ENCODE data around the gene PDK2.

The PDK2 gene

GRCh38 chr17:50141026-50141744 lies 46.0 kb downstream of the PDK2 start:
- no peak for TF ChIP-seq Cebpa-rat (IDR thresholded peaks at IDR 0.05)
- peaks cover 86 to 100% (median 100%) of the 10 kb centered on the region in 11 experiments for H4K20me1 ChIP-seq

GRCh38 chr17:50141745-50142110 lies 46.6 kb downstream of the PDK2 start:
- H3K27ac ChIP-seq: peak overlapping the region in 4 of 11 experiments; percentile 16 to 72 (median 58); a peak in 3 of 22 replicates

More at GRCh38 chr17:50141026-50141744, 46.0 kb downstream of the PDK2 start:
- peak overlapping the region in 9 of 11 experiments; percentile 6 to 55 (median 38); a peak in 11 of 22 replicates for H3K9ac ChIP-seq
- H3K4me3 ChIP-seq: peak overlapping the region in 7 of 10 experiments; percentile 14 to 63 (median 47); a peak in 14 of 20 replicates
- H3K9me3 ChIP-seq (replicated peaks in 1 of 11): no peaks in the 10 kb centered on the region
- H3K4me1 ChIP-seq: peaks cover 54 to 80% (median 68%) of the 10 kb centered on the region in 10 experiments
- peak overlapping the region in 7 of 11 experiments; percentile 22 to 72 (median 54); a peak in 13 of 22 replicates for H3K27ac ChIP-seq
- peaks cover 91 to 100% (median 98%) of the 10 kb centered on the region in 11 experiments for H3K36me3 ChIP-seq
- no peaks in the 10 kb centered on the region for H3K27me3 ChIP-seq
- peak overlapping the region; percentile 85 to 99 (median 94) for H3K4me2 ChIP-seq

GRCh38 chr17:50143461-50144176 lies 48.5 kb downstream of the PDK2 start:
- peaks cover 94 to 100% (median 97%) of the 10 kb centered on the region in 11 experiments for H4K20me1 ChIP-seq
- H3K27me3 ChIP-seq: no peaks in the 10 kb centered on the region
- peaks cover 71 to 87% (median 81%) of the 10 kb centered on the region in 10 experiments for H3K4me1 ChIP-seq
- peak overlapping the region in 1 of 10 experiments; percentile 99; a peak in 1 of 20 replicates for H3K4me3 ChIP-seq
- peaks cover 67 to 94% (median 89%) of the 10 kb centered on the region in 11 experiments for H3K36me3 ChIP-seq
- TF ChIP-seq Cebpa-rat (IDR thresholded peaks at IDR 0.05): no peak
- peak overlapping the region in 8 of 11 experiments; percentile 94 to 100 (median 99); a peak in 13 of 22 replicates for H3K4me2 ChIP-seq
- H3K9ac ChIP-seq: peak overlapping the region in 1 of 11 experiments; percentile 98; a peak in 2 of 22 replicates
- no peak overlapping the region for H3K27ac ChIP-seq
- H3K9me3 ChIP-seq (replicated peaks in 1 of 11): no peaks in the 10 kb centered on the region

More at GRCh38 chr17:50141745-50142110, 46.6 kb downstream of the PDK2 start:
- peak overlapping the region in 4 of 11 experiments; percentile 2 to 55 (median 48); a peak in 3 of 22 replicates for H3K9ac ChIP-seq
- no peaks in the 10 kb centered on the region for H3K27me3 ChIP-seq
- no peak for TF ChIP-seq Cebpa-rat (IDR thresholded peaks at IDR 0.05)
- peaks cover 86 to 100% (median 98%) of the 10 kb centered on the region in 11 experiments for H3K36me3 ChIP-seq
- H3K4me1 ChIP-seq: peaks cover 59 to 86% (median 73%) of the 10 kb centered on the region in 10 experiments
- H3K4me3 ChIP-seq: peak overlapping the region in 4 of 10 experiments; percentile 6 to 49 (median 40); a peak in 6 of 20 replicates
- peak overlapping the region; percentile 85 to 99 (median 94); a peak in 21 of 22 replicates for H3K4me2 ChIP-seq
- no peaks in the 10 kb centered on the region for H3K9me3 ChIP-seq (replicated peaks in 1 of 11)
- peaks cover 92 to 100% (median 100%) of the 10 kb centered on the region in 11 experiments for H4K20me1 ChIP-seq

- Histone ChIP-seq H3K4me3 (peak overlapping the region in 5 of 10 experiments; percentile 14 to 99 (median 99); a peak in 4 of 20 replicates), H4K20me1 (peaks cover 87 to 98% (median 93%) of the 10 kb centered on the region in 11 experiments), H3K4me1 (peaks cover 71 to 83% (median 79%) of the 10 kb centered on the region in 10 experiments), H3K9ac (peak overlapping the region in 7 of 11 experiments; percentile 97 to 99 (median 98); a peak in 7 of 22 replicates), H3K27ac (peak overlapping the region in 1 of 11 experiments; percentile 97; a peak in 2 of 22 replicates), H3K36me3 (peaks cover 60 to 90% (median 84%) of the 10 kb centered on the region in 11 experiments), H3K9me3 (replicated peaks in 1 of 11) (no peaks in the 10 kb centered on the region), H3K27me3 (no peaks in the 10 kb centered on the region), H3K4me2 (peak overlapping the region; percentile 94 to 100 (median 99))
- no peak for TF ChIP-seq Cebpa-rat (IDR thresholded peaks at IDR 0.05)
Observed at GRCh38 chr17:50144355-50144754, 49.2 kb downstream of the PDK2 start.

GRCh38 chr17:50144845-50145531 lies 49.8 kb downstream of the PDK2 start:
- Histone ChIP-seq H3K4me1 (peaks cover 69 to 79% (median 74%) of the 10 kb centered on the region in 10 experiments), H3K27me3 (no peaks in the 10 kb centered on the region), H3K27ac (peak overlapping the region in 9 of 11 experiments; percentile 23 to 97 (median 95); a peak in 14 of 22 replicates), H3K36me3 (peaks cover 55 to 90% (median 82%) of the 10 kb centered on the region in 11 experiments), H3K9ac (peak overlapping the region; percentile 94 to 99 (median 98); a peak in 20 of 22 replicates), H3K4me3 (peak overlapping the region in 9 of 10 experiments; percentile 93 to 100 (median 99); a peak in 16 of 20 replicates), H4K20me1 (peaks cover 80 to 98% (median 91%) of the 10 kb centered on the region in 11 experiments), H3K9me3 (replicated peaks in 1 of 11) (no peaks in the 10 kb centered on the region), H3K4me2 (peak overlapping the region; percentile 94 to 100 (median 99))
- TF ChIP-seq Cebpa-rat (IDR thresholded peaks at IDR 0.05): no peak

- Histone ChIP-seq H3K27ac (peak overlapping the region in 9 of 11 experiments; percentile 23 to 97 (median 95); a peak in 16 of 22 replicates), H3K9ac (peak overlapping the region; percentile 94 to 99 (median 98); a peak in 21 of 22 replicates), H3K4me3 (peak overlapping the region; percentile 93 to 100 (median 99); a peak in 19 of 20 replicates), H3K4me1 (peaks cover 62 to 72% (median 67%) of the 10 kb centered on the region in 10 experiments), H4K20me1 (peaks cover 74 to 97% (median 86%) of the 10 kb centered on the region in 11 experiments), H3K27me3 (no peaks in the 10 kb centered on the region), H3K9me3 (replicated peaks in 1 of 11) (no peaks in the 10 kb centered on the region), H3K36me3 (peaks cover 48 to 84% (median 76%) of the 10 kb centered on the region in 11 experiments), H3K4me2 (peak overlapping the region; percentile 94 to 100 (median 99))
- TF ChIP-seq Cebpa-rat (IDR thresholded peaks at IDR 0.05): no peak
Observed at GRCh38 chr17:50145532-50146229, 50.5 kb downstream of the PDK2 start.

GRCh38 chr17:50146230-50146926 lies 51.2 kb downstream of the PDK2 start:
- no peaks in the 10 kb centered on the region for H3K9me3 ChIP-seq (replicated peaks in 1 of 11)
- H4K20me1 ChIP-seq: peaks cover 67 to 90% (median 79%) of the 10 kb centered on the region in 11 experiments
- no peaks in the 10 kb centered on the region for H3K27me3 ChIP-seq
- peak overlapping the region; percentile 94 to 100 (median 99) for H3K4me2 ChIP-seq
- TF ChIP-seq Cebpa-rat (IDR thresholded peaks at IDR 0.05): no peak
- H3K9ac ChIP-seq: peak overlapping the region; percentile 94 to 99 (median 98)
- peaks cover 55 to 67% (median 61%) of the 10 kb centered on the region in 10 experiments for H3K4me1 ChIP-seq
- peaks cover 41 to 77% (median 69%) of the 10 kb centered on the region in 11 experiments for H3K36me3 ChIP-seq
- peak overlapping the region in 10 of 11 experiments; percentile 51 to 97 (median 95); a peak in 18 of 22 replicates for H3K27ac ChIP-seq
- peak overlapping the region; percentile 93 to 100 (median 99) for H3K4me3 ChIP-seq
